K562 (cell line): Measurements from ENCODE around the gene POLR2M. TPM values are rescaled to one million over a fixed set of nuclear protein-coding genes. Genes with fewer than 3 reads are reported as not detected.

ENCODE experiments used
- ATAC-seq: fragments of 200-7000 bp; cut with Tn5 transposase; 3 replicates; pipeline ENCODE4 v1.9.1; 2020; ENCODE audit warnings: moderate library complexity
- BruUV-seq: library from RNA; stranded (reverse); fragments of 400-500 nt; replicated peaks from 2 replicates; lab custom pipeline; 2021; lab: Mats Ljungman, UMichigan
- CTCF ChIA-PET: fragments of 300-600 bp; formaldehyde crosslinking; extraction: SDS; loops from one replicate; lab custom pipeline; 2021; ENCODE audit warnings: low intra/inter-chr PET ratio; lab: Yijun Ruan, JAX
- POLR2A ChIA-PET: fragments of 300-600, 350-650 bp; sonication (Branson Sonifier 250); formaldehyde crosslinking; extraction: SDS; loops from one replicate; lab custom pipeline; 2021; ENCODE audit warnings: antibody characterized with exemption, inconsistent platforms; lab: Yijun Ruan, JAX
- DNase-seq, 4 experiments: peaks; one replicate each; pipeline versions ENCODE4 v3.0.0 to v3.0.0-alpha.2; 2011 to 2018; ENCODE audit warnings: low spot score in 3 of 4, mixed read lengths in 3 of 4; ENCODE audit errors: extremely low read depth in 1 of 4
- FAIRE-seq: peaks from 2 replicates; lab custom pipeline; 2011; peaks lifted over from hg19 to GRCh38; lab: Jason Lieb, UNC
- H2AFZ ChIP-seq: 2 replicates; pipeline ENCODE4 v1.6.0; 2011; ENCODE audit warnings: low read depth, low read length, control low read depth, inconsistent platforms
- H3K27ac ChIP-seq: fragments of 200-600 bp; 3 replicates; pipeline ENCODE4 v1.8.0; 2011; ENCODE audit warnings: low read depth, mild to moderate bottlenecking, control low read depth, inconsistent platforms, low read length, moderate library complexity, mixed read lengths; ENCODE audit errors: extremely low read depth
- H3K27me3 ChIP-seq, 2 experiments: fragments of 300-600 bp in 1 of 2; 2 replicates in 1 of 2; 3 replicates in 1 of 2; pipeline versions ENCODE4 v1.6.0 to v1.8.0; 2011; ENCODE audit warnings: inconsistent platforms in 2 of 2, low read length in 2 of 2, mild to moderate bottlenecking in 1 of 2, mixed read lengths in 1 of 2, moderate library complexity in 1 of 2; ENCODE audit not compliant: control insufficient read depth in 2 of 2, insufficient read depth in 2 of 2
- H3K36me3 ChIP-seq: fragments of 300-600 bp; 3 replicates; pipeline ENCODE4 v1.8.0; 2011; ENCODE audit warnings: mild to moderate bottlenecking, low read length, inconsistent platforms; ENCODE audit not compliant: control insufficient read depth, insufficient read depth
- H3K4me1 ChIP-seq, 2 experiments: fragments of 200-600 bp in 1 of 2; replicated peaks in 1 of 2; 2 replicates in 1 of 2; 3 replicates in 1 of 2; pipeline versions ENCODE4 v1.5.1 to v1.8.0; 2011; ENCODE audit warnings: inconsistent platforms in 2 of 2, low read length in 2 of 2, mild to moderate bottlenecking in 1 of 2, mixed read lengths in 1 of 2, moderate library complexity in 1 of 2; ENCODE audit not compliant: control insufficient read depth in 2 of 2, insufficient read depth in 2 of 2
- H3K4me2 ChIP-seq: 2 replicates; pipeline ENCODE4 v1.6.1; 2011; ENCODE audit warnings: low read length, control low read depth, inconsistent platforms, mixed read lengths; ENCODE audit not compliant: insufficient read depth
- H3K4me3 ChIP-seq: fragments of 200-600 bp; sonication (generic), shearing (Covaris generic); 2 replicates; pipeline ENCODE4 v1.5.1; 2016; ENCODE audit warnings: control low read depth, inconsistent platforms
- H3K79me2 ChIP-seq: fragments of 200-600 bp; 3 replicates; pipeline ENCODE4 v1.8.0; 2011; ENCODE audit warnings: low read length, inconsistent platforms; ENCODE audit not compliant: control insufficient read depth, insufficient read depth
- H3K9ac ChIP-seq, 2 experiments: 2 replicates each; pipeline versions ENCODE4 v1.6.0 to v1.6.1; 2011; ENCODE audit warnings: low read depth in 2 of 2, low read length in 2 of 2, control low read depth in 1 of 2, inconsistent platforms in 1 of 2, mild to moderate bottlenecking in 1 of 2, mixed read lengths in 1 of 2; ENCODE audit not compliant: insufficient read depth in 1 of 2
- H3K9me1 ChIP-seq: one replicate; pipeline ENCODE4 v1.6.0; 2011; ENCODE audit warnings: inconsistent platforms, mild to moderate bottlenecking, low read length, moderate library complexity; ENCODE audit not compliant: control insufficient read depth, insufficient read depth
- H3K9me3 ChIP-seq: replicated peaks from 2 replicates; pipeline ENCODE4 v1.5.1; 2011; ENCODE audit warnings: low read depth, low read length, inconsistent platforms; ENCODE audit not compliant: control insufficient read depth, insufficient read depth
- H4K20me1 ChIP-seq: replicated peaks from 2 replicates; pipeline ENCODE4 v1.6.1; 2011; ENCODE audit warnings: low read length, inconsistent platforms, mixed read lengths; ENCODE audit not compliant: control insufficient read depth, insufficient read depth
- BCOR ChIP-seq: fragments of 450-650 bp; IDR thresholded peaks from 2 replicates; pipeline ENCODE4 v1.6.1; 2016
- DIDO1 ChIP-seq: fragments of 450-650 bp; IDR thresholded peaks from 2 replicates; pipeline ENCODE4 v1.6.1; 2016; ENCODE audit warnings: low read depth, missing biosample characterization, missing genetic modification characterization
- FOXJ2 ChIP-seq: fragments of 200-800 bp; sonication (Bioruptor generic); IDR thresholded peaks from 2 replicates; pipeline ENCODE4 v1.6.1; 2016; ENCODE audit warnings: missing genetic modification characterization, missing compliant biosample characterization
- WGBS: fragments of 100-300 bp; shearing (Covaris generic); methylation state at CpG from one replicate; pipeline ENCODE4 v1.1.6; 2016; ENCODE audit warnings: low coverage, mixed read lengths; ENCODE audit not compliant: insufficient coverage; ENCODE audit errors: missing lambda C conversion rate; 5-methylcytosine and 5-hydroxymethylcytosine counted together
- in situ Hi-C: fragments of 300-500 bp; cut with MboI; formaldehyde crosslinking; loops from 4 replicates; pipeline ENCODE4 v1.15.0; 2018; ENCODE audit warnings: inconsistent platforms, mixed read lengths
- intact Hi-C: fragments of 100-400 bp; cut with micrococcal nuclease; formaldehyde crosslinking; loops from 2 replicates; pipeline ENCODE4 v1.14.2; 2022
- polyA plus RNA-seq, 8 experiments: library from polyadenylated mRNA; depleted of rRNA in 4 of 8; stranded (reverse) in 5 of 8; unstranded in 3 of 8; fragments of >200 nt; fragmentation: Nextera tagmentation in 2 of 8; fragmentation: Illumina TruSeq in 1 of 8; extraction: Ambion mirVana in 2 of 8; extraction: Trizol in 1 of 8; gene quantifications; 2 replicates each; pipeline versions ENCODE4 v1.2.1 to v1.2.3, GENCODE V29; 2011 to 2014; ENCODE audit warnings: inconsistent platforms in 1 of 8, missing spikeins in 1 of 8
- total RNA-seq, 7 experiments: library from RNA; depleted of rRNA in 6 of 7; stranded (reverse); fragments of >200 nt in 6 of 7; fragmentation: Illumina TruSeq in 2 of 7; extraction: Trizol in 2 of 7; gene quantifications; 2 replicates each; pipeline versions ENCODE4 v1.2.1 to v1.2.3, GENCODE V29; 2011 to 2021; ENCODE audit warnings: low replicate concordance in 1 of 7
- TF ChIP-seq, protein P1 (sequence below): fragments of 250-450 bp; sonication (Bioruptor Pico); IDR thresholded peaks from 2 replicates; pipeline ENCODE4 v1.8.0; 2021; ENCODE audit warnings: mild to moderate bottlenecking, moderate library complexity

Gene POLR2M
- total and polyA plus RNA-seq, 9 of the 15 experiments (the other 6 are each of a cell fraction or from before 2014, with no cell fraction given), result 9.2 to 1,050 (median 43.0) TPM

DNA sequence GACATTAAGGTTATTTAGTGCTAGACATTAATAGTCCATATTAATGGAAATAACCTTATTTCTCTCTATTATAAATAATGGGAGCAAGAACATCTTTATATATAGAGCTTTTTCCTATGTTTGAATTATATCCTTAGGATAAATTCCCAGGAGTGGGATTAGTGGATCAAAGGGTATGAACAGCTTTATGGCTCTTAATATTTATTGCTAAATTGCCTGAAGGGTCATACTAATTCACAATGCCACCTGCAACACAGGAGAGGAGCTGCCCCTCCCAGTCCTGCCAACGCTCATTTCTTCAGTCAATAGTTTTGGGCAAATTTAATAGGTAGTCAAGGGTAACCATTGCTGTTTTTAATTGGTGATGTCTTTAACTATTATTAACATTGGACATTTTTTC, 48.9 kb upstream of the POLR2M start:
- in situ Hi-C loops (no loop called here), intact Hi-C loops (no loop called here)
- no peak for DNase-seq
- ChIA-PET CTCF (no interaction called here), POLR2A (interaction anchor here (1.2 to 3.3 kb wide), 2 partner anchors 7 to 9 kb away, joined by 3 to 14 read pairs; no protein-coding TSS in a partner anchor)
- Histone ChIP-seq H3K27me3 (peaks cover 5 to 8% of the 10 kb centered on the region in 2 experiments; a peak in 3 of 5 replicates), H3K9ac (no peak overlapping the region), H3K9me3 (no peaks in the 10 kb centered on the region), H3K79me2 (no peaks in the 10 kb centered on the region), H3K36me3 (no peaks in the 10 kb centered on the region), H3K4me1 (no peaks in the 10 kb centered on the region), H3K4me2 (no peak overlapping the region), H3K27ac (no peak overlapping the region), H3K4me3 (no peak overlapping the region), H3K9me1 (no peaks in the 10 kb centered on the region), H4K20me1 (no peaks in the 10 kb centered on the region), H2AFZ (no peak overlapping the region)
- TF ChIP-seq, protein P1, sequence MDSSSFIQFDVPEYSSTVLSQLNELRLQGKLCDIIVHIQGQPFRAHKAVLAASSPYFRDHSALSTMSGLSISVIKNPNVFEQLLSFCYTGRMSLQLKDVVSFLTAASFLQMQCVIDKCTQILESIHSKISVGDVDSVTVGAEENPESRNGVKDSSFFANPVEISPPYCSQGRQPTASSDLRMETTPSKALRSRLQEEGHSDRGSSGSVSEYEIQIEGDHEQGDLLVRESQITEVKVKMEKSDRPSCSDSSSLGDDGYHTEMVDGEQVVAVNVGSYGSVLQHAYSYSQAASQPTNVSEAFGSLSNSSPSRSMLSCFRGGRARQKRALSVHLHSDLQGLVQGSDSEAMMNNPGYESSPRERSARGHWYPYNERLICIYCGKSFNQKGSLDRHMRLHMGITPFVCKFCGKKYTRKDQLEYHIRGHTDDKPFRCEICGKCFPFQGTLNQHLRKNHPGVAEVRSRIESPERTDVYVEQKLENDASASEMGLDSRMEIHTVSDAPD (CRISPR knock-in tag), result no peak
- no peak for TF ChIP-seq BCOR
- no peak for TF ChIP-seq FOXJ2 (tag)
- no peak for TF ChIP-seq DIDO1
- 0% methylated on average over 1 of the region's 1 CpG for WGBS
- BruUV-seq, result no TSS peak
- no peak for ATAC-seq
- FAIRE-seq, result no peak
